B cell (primary cell): ENCODE measurements around the gene CTXND1.

Source experiments
- CTCF ChIP-seq: fragments of 200-600 bp; IDR thresholded peaks from one replicate; pipeline ENCODE4 v1.8.0; 2022; ENCODE audit warnings: antibody characterized with exemption, mild to moderate bottlenecking
- EZH2 ChIP-seq: IDR thresholded peaks from 2 replicates; pipeline ENCODE4 v1.6.1; 2012; ENCODE audit warnings: borderline replicate concordance, low read depth, mild to moderate bottlenecking, moderate library complexity, low read length; ENCODE audit not compliant: insufficient read depth, poor library complexity, severe bottlenecking

- TF ChIP-seq CTCF (no peak), EZH2 (no peak)
Measured at GRCh38 chr15:80186066-80186465, 65.9 kb downstream of the CTXND1 start.
